ENCODE measurements around the gene IRAK1.

The IRAK1 gene

GRCh38 chrX:154040307-154040756, 20.6 kb upstream of the IRAK1 start:
- no peak for DNase-seq (ENCODE audit: low spot score)

GRCh38 chrX:154039577-154039976, 19.9 kb upstream of the IRAK1 start:
- no peak for DNase-seq (ENCODE audit: low spot score)

GRCh38 chrX:154038656-154039055, 19.0 kb upstream of the IRAK1 start:
- no peak for DNase-seq (ENCODE audit: low spot score)

- DNase-seq (ENCODE audit: low spot score) = no peak
These were observed 18.1 kb upstream of the IRAK1 start for GRCh38 chrX:154037754-154038153.

GRCh38 chrX:154036513-154036912, 16.8 kb upstream of the IRAK1 start:
- no peak for DNase-seq (ENCODE audit: low spot score)

GRCh38 chrX:154033848-154034247, 14.1 kb upstream of the IRAK1 start:
- DNase-seq (ENCODE audit: low spot score) = no peak

- DNase-seq (ENCODE audit: low spot score) = no peak
These were observed 13.0 kb upstream of the IRAK1 start for GRCh38 chrX:154032653-154033052.

- DNase-seq (ENCODE audit: low spot score) = no peak
These were observed 12.5 kb upstream of the IRAK1 start for GRCh38 chrX:154032160-154032559.

- no peak for DNase-seq (ENCODE audit: low spot score)
These were observed 11.1 kb upstream of the IRAK1 start for GRCh38 chrX:154030715-154031305.

- DNase-seq (ENCODE audit: low spot score) = no peak
These were observed 10.6 kb upstream of the IRAK1 start for GRCh38 chrX:154030266-154030665.

GRCh38 chrX:154029439-154029838, 9.7 kb upstream of the IRAK1 start:
- no peak for DNase-seq (ENCODE audit: low spot score)

- no peak for DNase-seq (ENCODE audit: low spot score)
These were observed 8.9 kb upstream of the IRAK1 start for GRCh38 chrX:154028502-154029184.

GRCh38 chrX:154027986-154028385, 8.3 kb upstream of the IRAK1 start:
- no peak for DNase-seq (ENCODE audit: low spot score)

- no peak for DNase-seq (ENCODE audit: low spot score)
These were observed 7.3 kb upstream of the IRAK1 start for GRCh38 chrX:154027022-154027402.

- no peak for DNase-seq (ENCODE audit: low spot score)
These were observed 6.7 kb upstream of the IRAK1 start for GRCh38 chrX:154026136-154027021.

- no peak for DNase-seq (ENCODE audit: low spot score)
These were observed 5.5 kb upstream of the IRAK1 start for GRCh38 chrX:154025230-154025629.

GRCh38 chrX:154024271-154024670, 4.6 kb upstream of the IRAK1 start:
- DNase-seq (ENCODE audit: low spot score) = no peak

- no peak for DNase-seq (ENCODE audit: low spot score)
These were observed 3.7 kb upstream of the IRAK1 start for GRCh38 chrX:154023276-154024000.

GRCh38 chrX:154022108-154022507, 2.4 kb upstream of the IRAK1 start:
- DNase-seq (ENCODE audit: low spot score) = no peak

- DNase-seq (ENCODE audit: low spot score) = no peak
These were observed 1.5 kb upstream of the IRAK1 start for GRCh38 chrX:154021131-154021611.

GRCh38 chrX:154020536-154021115, 924 bp upstream of the IRAK1 start:
- DNase-seq (ENCODE audit: low spot score) = no peak
